GM19324 (cell line): ENCODE data around the gene MAP2K5.

Experiments used
- ATAC-seq: cut with Tn5 transposase; IDR thresholded peaks from one replicate; pipeline ENCODE4 v1.9.1; 2021; ENCODE audit warnings: mild to moderate bottlenecking, moderate library complexity; ENCODE audit not compliant: unreplicated experiment, low FRiP score

Gene MAP2K5

GRCh38 chr15:67521029-67521782 is 21.3 kb upstream of the MAP2K5 start, which contains the start of gene C15orf61:
Gene C15orf61 (plus strand): TSS chr15:67521131. CDS start chr15:67521249, 118 bp downstream.
- peak; percentile 92 for ATAC-seq

- ATAC-seq: no peak
These were observed 20.5 kb upstream of the MAP2K5 start for GRCh38 chr15:67521783-67522568.

GRCh38 chr15:67523330-67523729 is 19.2 kb upstream of the MAP2K5 start:
- no peak for ATAC-seq

- no peak for ATAC-seq
These were observed 18.3 kb upstream of the MAP2K5 start for GRCh38 chr15:67524235-67524634.

GRCh38 chr15:67528513-67528912 is 14.0 kb upstream of the MAP2K5 start:
- no peak for ATAC-seq

- no peak for ATAC-seq
These were observed 11.1 kb upstream of the MAP2K5 start for GRCh38 chr15:67531379-67531914.

GRCh38 chr15:67533873-67534272 is 8.6 kb upstream of the MAP2K5 start:
- ATAC-seq: no peak

GRCh38 chr15:67534360-67534759 is 8.1 kb upstream of the MAP2K5 start:
- no peak for ATAC-seq

- ATAC-seq: no peak
These were observed 4.7 kb upstream of the MAP2K5 start for GRCh38 chr15:67537771-67538170.

- no peak for ATAC-seq
These were observed 830 bp downstream of the MAP2K5 start for GRCh38 chr15:67543348-67543718.

- no peak for ATAC-seq
These were observed 2.0 kb downstream of the MAP2K5 start for GRCh38 chr15:67544475-67544874.

- ATAC-seq: no peak
These were observed 3.4 kb downstream of the MAP2K5 start for GRCh38 chr15:67545864-67546263.

- no peak for ATAC-seq
These were observed 4.6 kb downstream of the MAP2K5 start for GRCh38 chr15:67547064-67547463.

- ATAC-seq: no peak
These were observed 5.3 kb downstream of the MAP2K5 start for GRCh38 chr15:67547836-67548235.

GRCh38 chr15:67548236-67548852 is 5.8 kb downstream of the MAP2K5 start:
- ATAC-seq: no peak

- no peak for ATAC-seq
These were observed 6.6 kb downstream of the MAP2K5 start for GRCh38 chr15:67548862-67549651.

GRCh38 chr15:67549736-67550135 is 7.2 kb downstream of the MAP2K5 start:
- no peak for ATAC-seq

GRCh38 chr15:67550522-67550921 is 8.0 kb downstream of the MAP2K5 start:
- no peak for ATAC-seq

GRCh38 chr15:67551207-67551743 is 8.8 kb downstream of the MAP2K5 start:
- no peak for ATAC-seq

GRCh38 chr15:67554580-67554979 is 12.1 kb downstream of the MAP2K5 start:
- ATAC-seq: no peak
